ENCODE results near the gene TMEM39A.

Gene TMEM39A

GRCh38 chr3:119433613-119434325 is 29.6 kb downstream of the TMEM39A start:
- DNase-seq (ENCODE audit: low read depth in 1 of 2, low spot score in 1 of 2), result no peak
- Histone ChIP-seq H3K4me3 (replicated peaks; ENCODE audit: insufficient read depth, low read length) (no peak overlapping the region), H3K27ac (replicated peaks) (no peak overlapping the region), H3K27me3 (ENCODE audit: insufficient read depth, poor library complexity, severe bottlenecking) (no peaks in the 10 kb centered on the region)
- TF ChIP-seq GABPA (IDR thresholded peaks at IDR 0.05; ENCODE audit: low read depth) (no peak), REST (IDR thresholded peaks at IDR 0.05; ENCODE audit: insufficient replicate concordance, low read depth) (no peak), POLR2AphosphoS5 (IDR thresholded peaks at IDR 0.05; ENCODE audit: low read depth) (no peak), SPI1 (IDR thresholded peaks at IDR 0.05; ENCODE audit: borderline replicate concordance, low read depth) (no peak)
- TF ChIP-seq, protein P1, sequence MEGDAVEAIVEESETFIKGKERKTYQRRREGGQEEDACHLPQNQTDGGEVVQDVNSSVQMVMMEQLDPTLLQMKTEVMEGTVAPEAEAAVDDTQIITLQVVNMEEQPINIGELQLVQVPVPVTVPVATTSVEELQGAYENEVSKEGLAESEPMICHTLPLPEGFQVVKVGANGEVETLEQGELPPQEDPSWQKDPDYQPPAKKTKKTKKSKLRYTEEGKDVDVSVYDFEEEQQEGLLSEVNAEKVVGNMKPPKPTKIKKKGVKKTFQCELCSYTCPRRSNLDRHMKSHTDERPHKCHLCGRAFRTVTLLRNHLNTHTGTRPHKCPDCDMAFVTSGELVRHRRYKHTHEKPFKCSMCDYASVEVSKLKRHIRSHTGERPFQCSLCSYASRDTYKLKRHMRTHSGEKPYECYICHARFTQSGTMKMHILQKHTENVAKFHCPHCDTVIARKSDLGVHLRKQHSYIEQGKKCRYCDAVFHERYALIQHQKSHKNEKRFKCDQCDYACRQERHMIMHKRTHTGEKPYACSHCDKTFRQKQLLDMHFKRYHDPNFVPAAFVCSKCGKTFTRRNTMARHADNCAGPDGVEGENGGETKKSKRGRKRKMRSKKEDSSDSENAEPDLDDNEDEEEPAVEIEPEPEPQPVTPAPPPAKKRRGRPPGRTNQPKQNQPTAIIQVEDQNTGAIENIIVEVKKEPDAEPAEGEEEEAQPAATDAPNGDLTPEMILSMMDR (IDR thresholded peaks at IDR 0.05; ENCODE audit: insufficient read depth, low read length), result no peak

DNA sequence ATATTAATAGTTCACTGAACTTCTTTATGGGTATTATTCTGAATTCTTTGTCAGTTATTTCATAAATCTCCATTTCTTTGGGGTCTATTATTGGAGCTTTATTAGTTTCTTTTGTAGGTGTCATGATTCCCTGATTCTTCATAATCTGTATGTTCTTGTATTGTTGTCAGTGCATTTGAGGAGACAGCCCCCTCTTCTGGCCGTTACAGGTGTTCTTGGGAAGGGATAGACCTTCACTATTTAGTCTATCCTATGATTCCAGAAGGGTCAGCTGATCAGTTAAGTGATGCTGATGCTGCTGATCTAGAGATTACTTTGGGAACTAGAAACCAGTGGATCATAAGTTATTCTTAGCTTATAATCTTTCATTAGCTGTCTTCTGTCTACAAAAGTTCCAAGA is 34.9 kb downstream of the TMEM39A start:
- DNase-seq (ENCODE audit: low read depth in 1 of 2, low spot score in 1 of 2), result no peak
- H3K27ac ChIP-seq (replicated peaks), result no peak overlapping the region
- no peak overlapping the region for H3K4me3 ChIP-seq (replicated peaks; ENCODE audit: insufficient read depth, low read length)
- TF ChIP-seq REST (IDR thresholded peaks at IDR 0.05; ENCODE audit: insufficient replicate concordance, low read depth) (no peak), POLR2AphosphoS5 (IDR thresholded peaks at IDR 0.05; ENCODE audit: low read depth) (no peak), SPI1 (IDR thresholded peaks at IDR 0.05; ENCODE audit: borderline replicate concordance, low read depth) (no peak), GABPA (IDR thresholded peaks at IDR 0.05; ENCODE audit: low read depth) (no peak)
- TF ChIP-seq, protein P1 (IDR thresholded peaks at IDR 0.05; ENCODE audit: insufficient read depth, low read length), result no peak
- no peaks in the 10 kb centered on the region for H3K27me3 ChIP-seq (ENCODE audit: insufficient read depth, poor library complexity, severe bottlenecking)

- Histone ChIP-seq H3K27ac (replicated peaks) (no peak overlapping the region), H3K4me3 (replicated peaks; ENCODE audit: insufficient read depth, low read length) (no peak overlapping the region), H3K27me3 (ENCODE audit: insufficient read depth, poor library complexity, severe bottlenecking) (no peaks in the 10 kb centered on the region)
- TF ChIP-seq REST (IDR thresholded peaks at IDR 0.05; ENCODE audit: insufficient replicate concordance, low read depth) (no peak), GABPA (IDR thresholded peaks at IDR 0.05; ENCODE audit: low read depth) (no peak), POLR2AphosphoS5 (IDR thresholded peaks at IDR 0.05; ENCODE audit: low read depth) (no peak), SPI1 (IDR thresholded peaks at IDR 0.05; ENCODE audit: borderline replicate concordance, low read depth) (no peak)
- TF ChIP-seq, protein P1 (IDR thresholded peaks at IDR 0.05; ENCODE audit: insufficient read depth, low read length), result no peak
- no peak for DNase-seq (ENCODE audit: low read depth in 1 of 2, low spot score in 1 of 2)
These were observed 35.7 kb downstream of the TMEM39A start for GRCh38 chr3:119427669-119428068.
